Adrenal gland (tissue), 12 donors: ENCODE data around the gene AGR2. TPM values are rescaled to one million over a fixed set of nuclear protein-coding genes. Genes with fewer than 3 reads are reported as not detected.

Experiments used
- DNase-seq, 7 donors: peaks; one replicate each; pipeline ENCODE4 v3.0.0-alpha.2; 2019 to 2020
- H3K27ac ChIP-seq, 5 donors: fragments of 200-600 bp; sonication (generic) in 4 of 5; 1 replicate in 3 of 5; 2 replicates in 2 of 5; pipeline versions ENCODE4 v1.5.1 to v1.8.0; 2016 to 2020; ENCODE audit warnings: mild to moderate bottlenecking in 1 of 5
- H3K27me3 ChIP-seq: fragments of 200-600 bp; 2 replicates; pipeline ENCODE4 v1.8.0; 2021
- H3K36me3 ChIP-seq, 2 donors: fragments of 200-600 bp; replicated peaks in 1 of 2; 1 replicate in 1 of 2; 2 replicates in 1 of 2; pipeline versions ENCODE4 v1.5.1 to v1.8.0; 2018 to 2022
- H3K4me1 ChIP-seq, 2 donors: fragments of 200-600 bp; replicated peaks in 1 of 2; 1 replicate in 1 of 2; 2 replicates in 1 of 2; pipeline versions ENCODE4 v1.5.1 to v1.8.0; 2018 to 2021
- H3K4me3 ChIP-seq, 4 donors: fragments of 200-600 bp; sonication (generic) in 3 of 4; one replicate each; pipeline ENCODE4 v1.5.1; 2016 to 2018
- H3K9me3 ChIP-seq, 3 donors: fragments of 200-600 bp; sonication (generic) in 1 of 3; replicated peaks in 1 of 3; 1 replicate in 2 of 3; 2 replicates in 1 of 3; pipeline versions ENCODE4 v1.5.1 to v1.8.0; 2016 to 2021
- CTCF ChIP-seq, 6 experiments: fragments of 450-650 bp in 4 of 6; fragments of 200-600 bp in 2 of 6; sonication (generic) in 1 of 6; IDR thresholded peaks; 1 replicate in 5 of 6; 2 replicates in 1 of 6; pipeline versions ENCODE4 v1.5.1 to v1.8.0; 2016 to 2021; ENCODE audit warnings: antibody characterized with exemption in 6 of 6, mild to moderate bottlenecking in 2 of 6, moderate library complexity in 1 of 6
- POLR2A ChIP-seq, 2 donors: fragments of 450-650 bp; IDR thresholded peaks; one replicate each; pipeline ENCODE4 v1.6.1; 2017; ENCODE audit warnings: antibody characterized with exemption in 2 of 2, mild to moderate bottlenecking in 2 of 2, moderate library complexity in 1 of 2
- WGBS, 4 donors: extraction: QIAGEN DNeasy Blood & Tissue Kit in 2 of 4; methylation state at CpG; one replicate each; pipeline versions ENCODE4 v1.1.5 to v1.1.7; 2013 to 2017; 5-methylcytosine and 5-hydroxymethylcytosine counted together
- intact Hi-C, 2 donors: fragments of 100-400 bp; cut with DNase I; formaldehyde crosslinking; loops; one replicate each; pipeline versions ENCODE4 v1.14.1 to v1.15.0; 2022 to 2023
- polyA plus RNA-seq, 3 donors: library from polyadenylated mRNA; stranded (reverse); fragments of 200-250 nt in 2 of 3; fragments of 350-450 nt in 1 of 3; fragmentation: Illumina TruSeq in 1 of 3; extraction: RNeasy Lipid Tissue Mini Kit (QIAGEN cat#74804) in 1 of 3; gene quantifications; one replicate each; pipeline ENCODE4 v1.2.3, GENCODE V29; 2013 to 2014
- total RNA-seq, 9 donors: library from RNA; depleted of rRNA in 4 of 9; stranded (reverse); fragments of >200 nt in 4 of 9; fragments of 120-200 nt in 1 of 9; fragmentation: NEBNext Ultra II Directional in 1 of 9; extraction: Animal tissue kit (Norgen Biotek cat#: 25700) in 1 of 9; gene quantifications; one replicate each; pipeline versions ENCODE4 v1.1.0 to v1.2.4, GENCODE V29; 2013 to 2023
- donor health status: healthy with polysubstance abuse.
- donor health status: Bipolar disorder and iron deficiency.
- donor health status: DM: yes; HTN: yes; CAD: no.
- donor health status: DM: no; HTN: no; CAD: no.
- donor health status: DM: no; HTN: no; CAD: no.
- donor health status: DM: yes; HTN: yes; CAD: no.

The AGR2 gene
- total and polyA plus RNA-seq, 12 donors: 0.13 to 4.3 (median 1.3) TPM; not detected in 7

- H3K27me3 ChIP-seq: no peaks in the 10 kb centered on the region
- no peak overlapping the region for H3K27ac ChIP-seq
- H3K36me3 ChIP-seq: no peaks in the 10 kb centered on the region
- no peak for DNase-seq
- intact Hi-C loops: no loop called here
- no peaks in the 10 kb centered on the region for H3K4me1 ChIP-seq
- H3K9me3 ChIP-seq: no peaks in the 10 kb centered on the region
- no peak for TF ChIP-seq POLR2A (IDR thresholded peaks at IDR 0.05)
- no peak for TF ChIP-seq CTCF (IDR thresholded peaks at IDR 0.05)
- WGBS, 4 donors: 80 to 90% (median 84%) methylated on average over 12 of the region's 12 CpGs
- H3K4me3 ChIP-seq: no peak overlapping the region
Measured at GRCh38 chr7:16849296-16850148, 44.7 kb upstream of the AGR2 start.

- Histone ChIP-seq H3K4me3 (no peak overlapping the region), H3K4me1 (no peaks in the 10 kb centered on the region), H3K36me3 (no peaks in the 10 kb centered on the region), H3K27ac (no peak overlapping the region), H3K9me3 (no peaks in the 10 kb centered on the region), H3K27me3 (no peaks in the 10 kb centered on the region)
- 64 to 73% (median 69%) methylated on average over 6 of the region's 6 CpGs for WGBS, 4 donors
- TF ChIP-seq CTCF (IDR thresholded peaks at IDR 0.05) (no peak), POLR2A (IDR thresholded peaks at IDR 0.05) (no peak)
- DNase-seq: no peak
- intact Hi-C loops: no loop called here
Measured at GRCh38 chr7:16847381-16847860, 42.6 kb upstream of the AGR2 start.

GRCh38 chr7:16846601-16847165 is 41.9 kb upstream of the AGR2 start:
- intact Hi-C loops: no loop called here
- Histone ChIP-seq H3K27ac (no peak overlapping the region), H3K36me3 (no peaks in the 10 kb centered on the region), H3K9me3 (no peaks in the 10 kb centered on the region), H3K4me3 (no peak overlapping the region), H3K4me1 (no peaks in the 10 kb centered on the region), H3K27me3 (no peaks in the 10 kb centered on the region)
- TF ChIP-seq POLR2A (IDR thresholded peaks at IDR 0.05) (no peak), CTCF (IDR thresholded peaks at IDR 0.05) (no peak)
- DNase-seq: no peak
- 56 to 81% (median 65%) methylated on average over 2 of the region's 2 CpGs for WGBS, 4 donors

GRCh38 chr7:16845746-16846145 is 40.9 kb upstream of the AGR2 start:
- DNase-seq: no peak
- no peaks in the 10 kb centered on the region for H3K9me3 ChIP-seq
- no peak for TF ChIP-seq CTCF (IDR thresholded peaks at IDR 0.05)
- no peak for TF ChIP-seq POLR2A (IDR thresholded peaks at IDR 0.05)

More at GRCh38 chr7:16845746-16846145, 40.9 kb upstream of the AGR2 start:
- intact Hi-C loops: no loop called here
- no peaks in the 10 kb centered on the region for H3K4me1 ChIP-seq
- H3K4me3 ChIP-seq: no peak overlapping the region
- H3K36me3 ChIP-seq: no peaks in the 10 kb centered on the region
- no peak overlapping the region for H3K27ac ChIP-seq
- H3K27me3 ChIP-seq: no peaks in the 10 kb centered on the region
